ENCODE data around the gene GANAB.
A peak's percentile ranks its signal among the peaks of the same experiment; 100 is the strongest.
"Not testable (repeated sequence)": the region's sequence is repeated elsewhere in the genome, so short reads cannot be mapped to it uniquely, and the experiment has no call there.

Gene GANAB

GRCh38 chr11:62600367-62601121 is 45.9 kb downstream of the GANAB start:
- no peak for DNase-seq

DNA sequence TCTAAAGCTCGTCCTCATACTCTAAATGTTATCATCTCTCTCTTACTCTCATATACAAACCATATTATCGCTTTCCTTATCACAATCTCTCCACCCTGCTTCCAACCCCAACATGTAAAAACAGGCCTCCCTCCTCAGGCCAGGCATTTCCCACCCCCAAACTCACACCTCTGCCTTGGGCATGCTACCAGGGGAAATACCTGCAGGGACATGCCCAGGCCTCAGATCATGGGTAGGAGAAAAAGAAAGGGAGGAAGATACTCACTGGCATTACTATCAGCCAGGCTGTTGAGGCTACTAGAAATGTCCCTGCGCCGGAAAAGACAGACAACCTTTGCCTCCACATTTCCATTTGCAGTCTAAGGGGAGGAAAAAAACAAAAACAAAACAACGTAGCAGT is 46.5 kb downstream of the GANAB start:
- DNase-seq = no peak

DNA sequence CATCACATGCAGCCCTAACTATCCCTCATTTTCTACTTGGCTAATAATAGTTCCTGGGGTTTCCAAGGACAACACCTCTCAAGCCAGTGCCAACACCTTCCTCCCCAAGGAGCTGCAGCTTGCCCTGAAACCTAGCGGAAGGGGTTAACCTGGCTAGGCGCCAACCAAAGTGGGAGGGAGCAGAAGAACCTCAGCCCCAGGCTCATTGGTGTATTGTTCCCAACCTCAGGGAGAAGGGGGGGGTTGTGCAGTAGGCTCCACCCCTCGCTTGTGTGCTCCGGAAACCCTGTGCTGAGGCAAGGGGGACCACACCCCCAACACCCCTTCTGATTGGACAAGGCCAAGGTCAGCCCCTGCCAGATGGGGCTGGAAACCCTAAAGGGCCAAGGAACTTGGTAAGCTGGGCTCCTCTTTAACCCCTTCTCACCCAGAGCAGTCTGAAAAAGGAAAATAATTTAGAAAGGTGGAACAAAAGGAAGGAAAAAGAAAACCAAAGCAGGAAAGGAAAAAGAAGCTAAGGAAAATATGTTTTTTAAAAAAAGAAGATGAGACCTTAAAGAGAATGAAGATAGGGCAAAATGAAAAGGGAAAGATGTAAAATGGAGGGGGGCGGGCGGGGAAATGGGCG is 47.2 kb downstream of the GANAB start:
- DNase-seq = no peak

DNA sequence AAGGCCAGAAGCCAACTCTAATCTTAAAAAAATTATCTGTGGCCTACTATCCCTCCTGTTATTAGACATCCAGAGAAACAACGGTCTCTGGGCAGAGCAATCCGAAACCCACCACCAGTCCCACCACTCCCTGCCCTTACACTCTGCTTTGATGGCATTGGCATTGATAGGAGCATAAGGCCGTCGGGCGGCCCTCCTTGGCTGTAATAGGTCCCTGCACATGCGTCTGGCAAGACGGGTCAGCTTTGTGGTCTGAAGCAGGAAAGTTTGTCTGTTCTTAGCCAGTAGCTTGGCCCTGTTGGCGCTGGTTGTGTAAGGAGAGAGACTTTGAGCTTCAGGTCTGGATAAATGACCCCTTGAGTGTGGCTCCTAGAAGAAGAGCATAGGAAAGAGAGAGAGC is 51.3 kb downstream of the GANAB start:
- no peak for DNase-seq

- peak; percentile 27 for DNase-seq
Measured at GRCh38 chr11:62593434-62594044, 52.9 kb downstream of the GANAB start.

DNA sequence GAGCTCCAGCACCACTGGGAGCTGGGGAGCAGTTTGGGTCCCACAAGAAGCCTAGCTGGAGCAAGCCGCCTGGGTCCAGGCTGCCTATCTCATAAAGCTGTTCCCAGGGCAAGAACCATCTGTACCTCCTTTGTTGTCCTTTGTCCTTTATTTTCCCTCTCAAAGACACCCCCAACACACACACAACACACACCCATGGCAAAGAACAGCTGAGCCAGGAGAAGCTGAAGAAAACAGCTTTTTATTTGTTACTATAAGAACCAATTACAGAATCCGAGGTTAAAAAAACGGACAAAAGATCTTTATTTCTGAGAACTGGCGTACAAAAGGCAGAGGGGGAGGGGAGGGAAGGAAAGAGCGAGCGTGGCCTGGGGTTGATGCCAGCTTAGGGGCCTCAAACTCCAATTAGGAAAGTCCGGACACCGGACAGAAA is 53.4 kb downstream of the GANAB start:
- no peak for DNase-seq

DNA sequence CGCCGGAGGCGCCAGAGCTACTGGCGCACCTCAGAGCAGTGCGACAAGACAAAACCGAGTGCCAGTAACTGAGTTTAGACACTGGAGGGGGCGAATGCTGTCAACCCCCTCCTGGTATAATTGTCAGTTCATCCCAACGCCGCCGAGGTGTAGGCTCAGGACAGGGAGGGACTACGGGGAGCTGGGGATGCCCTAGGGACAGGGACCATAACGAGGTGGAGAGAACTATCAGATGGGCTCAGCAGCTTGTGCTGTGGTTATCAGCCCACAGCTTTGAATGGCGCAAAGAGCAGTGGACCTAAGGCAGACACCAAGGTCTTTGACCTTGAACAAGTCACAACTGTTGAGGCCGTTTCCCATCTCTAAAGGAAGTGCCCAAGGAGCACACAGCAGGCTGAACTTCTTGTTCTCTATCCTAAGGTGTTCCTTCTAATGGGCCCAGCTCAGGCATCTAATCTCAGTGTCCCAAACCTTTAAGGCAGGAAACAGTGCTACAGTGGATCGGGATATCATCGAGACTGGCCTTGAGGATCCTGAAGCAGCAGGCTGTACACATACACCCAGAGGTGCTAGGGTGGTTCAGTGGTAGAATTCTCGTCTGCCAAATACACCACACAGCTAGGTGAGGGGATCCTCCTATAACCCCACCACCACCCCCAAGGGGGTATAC is 54.1 kb downstream of the GANAB start:
- no peak for DNase-seq

- peak; percentile 100 for DNase-seq
Measured at GRCh38 chr11:62591448-62592145, 54.8 kb downstream of the GANAB start, which contains the start of gene TUT1. Gene TUT1 (minus strand): TSS chr11:62591523. CDS start chr11:62591485, 38 bp downstream.

GRCh38 chr11:62588966-62589637 is 57.3 kb downstream of the GANAB start:
- no peak for DNase-seq

DNA sequence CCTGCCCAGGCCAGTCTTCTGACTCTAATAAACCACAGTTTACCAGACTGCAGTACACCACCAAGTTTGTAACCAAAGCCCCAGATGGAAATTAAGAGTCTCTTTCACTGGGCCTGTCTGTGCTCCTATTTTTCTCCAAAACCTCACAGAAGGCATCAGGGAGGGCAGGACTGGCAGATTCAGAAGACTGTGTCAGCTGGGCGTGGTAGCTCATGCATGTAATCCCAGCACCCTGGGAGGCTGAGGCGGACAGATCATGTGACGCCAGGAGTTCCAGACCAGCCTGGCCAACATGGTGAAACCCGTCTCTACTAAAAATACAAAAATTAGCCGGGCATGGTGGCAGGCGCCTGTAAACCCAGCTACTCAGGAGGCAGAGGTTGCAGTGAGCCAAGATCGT is 61.1 kb downstream of the GANAB start:
- DNase-seq = not testable (repeated sequence)

DNA sequence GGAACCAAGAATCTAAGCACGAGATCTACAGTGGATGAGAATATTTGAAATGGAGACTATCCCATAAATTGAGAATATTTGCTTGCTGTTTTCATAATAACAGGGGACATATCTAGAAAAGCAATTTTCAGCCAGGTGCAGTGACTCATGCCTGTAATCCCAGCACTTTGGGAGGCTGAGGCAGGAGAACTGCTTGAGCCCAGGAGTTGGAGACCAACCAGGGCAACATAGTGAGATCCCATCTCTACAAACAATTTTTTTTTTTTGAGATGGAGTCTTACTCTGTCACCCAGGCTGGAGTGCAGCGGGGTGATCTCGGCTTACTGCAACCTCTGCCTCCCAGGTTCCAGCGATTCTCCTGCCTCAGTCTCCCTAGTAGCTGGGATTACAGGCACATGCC is 64.7 kb downstream of the GANAB start:
- not testable (repeated sequence) for DNase-seq

DNA sequence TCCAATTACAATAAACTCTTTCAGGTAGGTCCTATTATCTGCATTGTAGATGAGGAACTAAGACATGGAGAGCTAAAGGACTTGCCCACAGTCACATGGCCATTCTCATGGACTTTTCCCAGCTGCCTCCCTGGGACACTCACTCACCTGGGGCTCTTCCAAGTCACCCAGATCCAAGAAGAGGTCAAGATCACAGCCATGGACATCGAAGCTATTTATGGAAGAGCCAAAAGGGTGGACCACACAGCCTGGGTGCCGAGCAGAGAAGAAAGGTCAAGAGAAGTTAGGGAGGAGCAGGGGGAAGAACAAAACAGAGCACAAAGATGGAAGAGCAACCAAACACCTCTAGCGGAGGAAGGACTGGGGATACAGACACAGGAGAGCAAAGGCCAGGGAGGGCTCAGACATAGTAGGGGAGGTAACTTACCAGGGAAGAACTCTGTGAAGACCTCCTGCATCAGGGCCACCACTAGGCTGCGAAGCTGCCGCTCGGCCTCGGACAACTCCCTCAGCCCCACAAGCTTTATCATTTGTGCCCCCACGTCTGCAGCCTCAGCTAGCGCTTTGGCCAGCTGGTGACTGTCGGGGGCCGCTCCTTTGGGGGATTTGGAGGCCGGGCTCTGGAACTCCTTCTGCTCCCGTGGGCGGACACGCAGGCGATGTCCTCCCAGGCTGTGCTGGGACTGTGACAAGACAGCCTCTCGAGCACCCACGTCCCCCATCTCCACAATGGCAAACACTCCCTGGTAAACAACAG is 65.3 kb downstream of the GANAB start:
- DNase-seq = no peak

- DNase-seq = no peak
Measured at GRCh38 chr11:62579252-62579651, 67.2 kb downstream of the GANAB start.

- no peak for DNase-seq
Measured at GRCh38 chr11:62578541-62578940, 67.9 kb downstream of the GANAB start.

GRCh38 chr11:62577046-62577714 is 69.2 kb downstream of the GANAB start:
- no peak for DNase-seq

DNA sequence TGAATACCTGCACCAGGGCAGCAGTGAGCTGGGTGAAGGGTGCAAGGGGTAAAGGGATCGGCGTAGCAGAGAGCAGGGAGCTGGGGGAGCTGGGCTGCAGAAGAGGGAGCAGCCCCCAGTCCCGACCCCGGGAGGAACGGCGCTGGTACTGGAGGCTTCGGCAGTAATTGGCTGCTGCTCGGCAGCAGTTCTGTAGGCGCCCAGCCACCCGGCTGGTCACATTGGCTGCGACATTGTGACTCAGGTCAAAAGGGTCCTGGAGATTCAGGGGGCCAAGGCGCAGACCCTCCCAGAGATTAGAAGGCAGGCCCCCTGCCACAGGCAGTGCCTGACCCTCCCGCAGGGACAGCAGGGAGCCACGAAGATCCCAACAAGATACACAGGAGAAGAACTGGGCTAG is 70.6 kb downstream of the GANAB start:
- DNase-seq = no peak

GRCh38 chr11:62575156-62575555 is 71.3 kb downstream of the GANAB start:
- DNase-seq = peak; percentile 65

Measured in NCI-H1092 treated with DMSO at 0.1 percent for 48 hours (cell line).